ENCODE data around the gene TRIM22.
A peak's percentile ranks its signal among the peaks of the same experiment; 100 is the strongest.
"Not testable (repeated sequence)": the region's sequence is repeated elsewhere in the genome, so short reads cannot be mapped to it uniquely, and the experiment has no call there.

The TRIM22 gene

GRCh38 chr11:5665746-5666401 lies 23.7 kb upstream of the TRIM22 start:
- H3K36me3 ChIP-seq (ENCODE audit: insufficient read depth, low read length) = peaks cover 27% of the 10 kb centered on the region
- no peak overlapping the region for H3K9ac ChIP-seq (ENCODE audit: insufficient read length)
- H3K4me3 ChIP-seq = no peak overlapping the region
- no peaks in the 10 kb centered on the region for H3K9me3 ChIP-seq (ENCODE audit: low read depth, low read length)
- DNase-seq (ENCODE audit: low read depth, low spot score) = no peak
- no peak overlapping the region for H3K27ac ChIP-seq
- TF ChIP-seq POLR2AphosphoS5 (IDR thresholded peaks at IDR 0.05; ENCODE audit: borderline replicate concordance, low read depth, low read length) = no peak
- TF ChIP-seq FOXP2 (optimal IDR thresholded peaks at IDR 0.05; ENCODE audit: control extremely low read depth, extremely low read length, insufficient read depth) = no peak
- no peak for TF ChIP-seq EZH2 (IDR thresholded peaks at IDR 0.05)

- Histone ChIP-seq H3K36me3 (ENCODE audit: insufficient read depth, low read length) (peaks cover 27% of the 10 kb centered on the region), H3K4me3 (no peak overlapping the region), H3K9ac (ENCODE audit: insufficient read length) (no peak overlapping the region), H3K27ac (no peak overlapping the region), H3K9me3 (ENCODE audit: low read depth, low read length) (no peaks in the 10 kb centered on the region)
- no peak for DNase-seq (ENCODE audit: low read depth, low spot score)
- TF ChIP-seq POLR2AphosphoS5 (IDR thresholded peaks at IDR 0.05; ENCODE audit: borderline replicate concordance, low read depth, low read length) (no peak), EZH2 (IDR thresholded peaks at IDR 0.05) (no peak), FOXP2 (optimal IDR thresholded peaks at IDR 0.05; ENCODE audit: control extremely low read depth, extremely low read length, insufficient read depth) (no peak)
Observed at GRCh38 chr11:5666402-5666793, 23.2 kb upstream of the TRIM22 start.

- H3K9me3 ChIP-seq (ENCODE audit: low read depth, low read length) = no peaks in the 10 kb centered on the region
- no peak overlapping the region for H3K4me3 ChIP-seq
- no peak overlapping the region for H3K27ac ChIP-seq
- peaks cover 16% of the 10 kb centered on the region for H3K36me3 ChIP-seq (ENCODE audit: insufficient read depth, low read length)
- DNase-seq (ENCODE audit: low read depth, low spot score) = no peak
- no peak overlapping the region for H3K9ac ChIP-seq (ENCODE audit: insufficient read length)
- TF ChIP-seq POLR2AphosphoS5 (IDR thresholded peaks at IDR 0.05; ENCODE audit: borderline replicate concordance, low read depth, low read length) (no peak), FOXP2 (optimal IDR thresholded peaks at IDR 0.05; ENCODE audit: control extremely low read depth, extremely low read length, insufficient read depth) (no peak), EZH2 (IDR thresholded peaks at IDR 0.05) (no peak)
Observed at GRCh38 chr11:5671831-5672230, 17.8 kb upstream of the TRIM22 start.

- H3K9me3 ChIP-seq (ENCODE audit: low read depth, low read length) = no peaks in the 10 kb centered on the region
- H3K4me3 ChIP-seq = no peak overlapping the region
- TF ChIP-seq POLR2AphosphoS5 (IDR thresholded peaks at IDR 0.05; ENCODE audit: borderline replicate concordance, low read depth, low read length) (no peak), EZH2 (IDR thresholded peaks at IDR 0.05) (no peak), FOXP2 (optimal IDR thresholded peaks at IDR 0.05; ENCODE audit: control extremely low read depth, extremely low read length, insufficient read depth) (no peak)
- H3K36me3 ChIP-seq (ENCODE audit: insufficient read depth, low read length) = peaks cover 30% of the 10 kb centered on the region
- H3K9ac ChIP-seq (ENCODE audit: insufficient read length) = no peak overlapping the region
- H3K27ac ChIP-seq = no peak overlapping the region
- no peak for DNase-seq (ENCODE audit: low read depth, low spot score)
Observed at GRCh38 chr11:5674391-5674790, 15.2 kb upstream of the TRIM22 start.

GRCh38 chr11:5679811-5680210 lies 9.8 kb upstream of the TRIM22 start:
- Histone ChIP-seq H3K36me3 (ENCODE audit: insufficient read depth, low read length) (peaks cover 19% of the 10 kb centered on the region), H3K27ac (no peak overlapping the region), H3K4me3 (no peak overlapping the region), H3K9ac (ENCODE audit: insufficient read length) (no peak overlapping the region), H3K9me3 (ENCODE audit: low read depth, low read length) (no peaks in the 10 kb centered on the region)
- TF ChIP-seq EZH2 (IDR thresholded peaks at IDR 0.05) = no peak
- no peak for TF ChIP-seq POLR2AphosphoS5 (IDR thresholded peaks at IDR 0.05; ENCODE audit: borderline replicate concordance, low read depth, low read length)
- no peak for TF ChIP-seq FOXP2 (optimal IDR thresholded peaks at IDR 0.05; ENCODE audit: control extremely low read depth, extremely low read length, insufficient read depth)
- no peak for DNase-seq (ENCODE audit: low read depth, low spot score)

GRCh38 chr11:5682890-5683441 lies 6.6 kb upstream of the TRIM22 start:
- H3K36me3 ChIP-seq (ENCODE audit: insufficient read depth, low read length) = peaks cover 13% of the 10 kb centered on the region
- not testable (repeated sequence) for H3K4me3 ChIP-seq; H3K9me3 ChIP-seq (ENCODE audit: low read depth, low read length); H3K27ac ChIP-seq; H3K9ac ChIP-seq (ENCODE audit: insufficient read length); DNase-seq (ENCODE audit: low read depth, low spot score)

GRCh38 chr11:5683620-5684019 lies 6.0 kb upstream of the TRIM22 start:
- not testable (repeated sequence) for H3K9me3 ChIP-seq (ENCODE audit: low read depth, low read length); H3K27ac ChIP-seq; H3K9ac ChIP-seq (ENCODE audit: insufficient read length); DNase-seq (ENCODE audit: low read depth, low spot score); H3K4me3 ChIP-seq; H3K36me3 ChIP-seq (ENCODE audit: insufficient read depth, low read length)

- peak overlapping the region; percentile 95 for H3K27ac ChIP-seq
- peaks cover under 1% of the 10 kb centered on the region; the same call in 1 of the 2 replicates for H3K36me3 ChIP-seq (ENCODE audit: insufficient read depth, low read length)
- DNase-seq (ENCODE audit: low read depth, low spot score) = no peak
- no peaks in the 10 kb centered on the region for H3K9me3 ChIP-seq (ENCODE audit: low read depth, low read length)
- peak overlapping the region; percentile 80 for H3K4me3 ChIP-seq
- H3K9ac ChIP-seq (ENCODE audit: insufficient read length) = peak overlapping the region; percentile 89
- no peak for TF ChIP-seq EZH2 (IDR thresholded peaks at IDR 0.05)
- no peak for TF ChIP-seq FOXP2 (optimal IDR thresholded peaks at IDR 0.05; ENCODE audit: control extremely low read depth, extremely low read length, insufficient read depth)
- TF ChIP-seq POLR2AphosphoS5 (IDR thresholded peaks at IDR 0.05; ENCODE audit: borderline replicate concordance, low read depth, low read length) = no peak
Observed at GRCh38 chr11:5684036-5684645, 5.4 kb upstream of the TRIM22 start.
